Cardiac muscle cell (in vitro differentiated cells and primary cell): ENCODE measurements around the gene LCN10. TPM values are rescaled to one million over a fixed set of nuclear protein-coding genes. Genes with fewer than 3 reads are reported as not detected.
A peak's percentile ranks its signal among the peaks of the same experiment; 100 is the strongest.

Experiments used
- DNase-seq, 2 donors: peaks; one replicate each; pipeline versions ENCODE4 v3.0.0 to v3.0.0-alpha.2; 2010 to 2017; ENCODE audit warnings: low read depth in 1 of 2, low spot score in 1 of 2
- H3K27ac ChIP-seq: fragments of 200-600 bp; sonication (generic); 2 replicates; pipeline ENCODE4 v1.5.1; 2016
- H3K27me3 ChIP-seq: fragments of 200-600 bp; sonication (generic); 2 replicates; pipeline ENCODE4 v1.6.0; 2016; ENCODE audit warnings: control low read depth
- H3K36me3 ChIP-seq: fragments of 200-600 bp; sonication (generic); 2 replicates; pipeline ENCODE4 v1.5.1; 2016; ENCODE audit warnings: control low read depth
- H3K4me1 ChIP-seq: fragments of 200-600 bp; sonication (generic); 2 replicates; pipeline ENCODE4 v1.8.1; 2017; ENCODE audit warnings: low read depth, mild to moderate bottlenecking, mixed run types
- H3K4me3 ChIP-seq: fragments of 200-600 bp; sonication (generic); 2 replicates; pipeline ENCODE4 v1.5.1; 2016; ENCODE audit warnings: mild to moderate bottlenecking
- H3K9me3 ChIP-seq: fragments of 200-600 bp; sonication (generic); 2 replicates; pipeline ENCODE4 v1.5.1; 2017; ENCODE audit warnings: low read depth, mild to moderate bottlenecking, control low read depth
- CTCF ChIP-seq: IDR thresholded peaks from 2 replicates; pipeline ENCODE4 v1.5.1; 2012; ENCODE audit warnings: low read depth, mild to moderate bottlenecking, low read length
- polyA plus RNA-seq: library from polyadenylated mRNA; unstranded; fragments of >200 nt; fragmentation: Nextera tagmentation; extraction: Ambion mirVana; gene quantifications from 2 replicates; pipeline ENCODE4 v1.2.1, GENCODE V29; 2016
- total RNA-seq: library from RNA; depleted of rRNA; stranded (reverse); fragments of >200 nt; gene quantifications from 2 replicates; pipeline ENCODE4 v1.2.3, GENCODE V29; 2016

The LCN10 gene
- total and polyA plus RNA-seq, 2 experiments from 2014 or later, result 0.63 to 0.71 TPM

GRCh38 chr9:136696502-136696901 is 46.2 kb downstream of the LCN10 start:
- no peak overlapping the region for H3K27ac ChIP-seq

DNA sequence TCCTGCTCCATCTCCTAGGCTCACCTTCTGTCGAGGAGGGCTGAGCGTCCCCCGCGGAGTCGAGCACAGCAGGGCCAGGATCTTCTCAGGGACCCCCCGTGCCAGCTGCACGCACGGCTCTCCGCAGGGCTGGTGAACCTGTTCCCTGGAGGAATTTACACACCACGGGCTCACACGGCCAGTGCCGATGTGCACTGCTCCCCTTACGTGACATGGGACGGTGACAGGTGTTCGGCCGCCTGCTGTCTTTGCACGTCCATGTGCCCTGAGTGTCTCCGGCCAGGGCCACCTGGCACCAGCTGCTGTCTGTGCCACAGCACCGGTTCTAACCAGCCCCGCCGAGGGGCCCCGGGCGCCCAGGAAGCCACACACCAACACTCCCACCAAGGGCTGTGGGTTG is 46.8 kb downstream of the LCN10 start:
- Histone ChIP-seq H3K4me1 (no peaks in the 10 kb centered on the region), H3K36me3 (no peaks in the 10 kb centered on the region), H3K27ac (no peak overlapping the region), H3K4me3 (no peak overlapping the region), H3K9me3 (no peaks in the 10 kb centered on the region), H3K27me3 (peaks cover under 1% of the 10 kb centered on the region)
- DNase-seq, result no peak
- no peak for TF ChIP-seq CTCF

More at GRCh38 chr9:136696502-136696901, 46.2 kb downstream of the LCN10 start:
- H3K4me3 ChIP-seq, result no peak overlapping the region
- no peak for TF ChIP-seq CTCF
- H3K9me3 ChIP-seq, result no peaks in the 10 kb centered on the region
- DNase-seq, result no peak
- no peaks in the 10 kb centered on the region for H3K36me3 ChIP-seq
- H3K4me1 ChIP-seq, result no peaks in the 10 kb centered on the region
- peaks cover 6% of the 10 kb centered on the region for H3K27me3 ChIP-seq

- no peak for DNase-seq
- Histone ChIP-seq H3K4me1 (no peaks in the 10 kb centered on the region), H3K36me3 (no peaks in the 10 kb centered on the region), H3K4me3 (no peak overlapping the region), H3K27me3 (no peaks in the 10 kb centered on the region), H3K27ac (no peak overlapping the region), H3K9me3 (no peaks in the 10 kb centered on the region)
- TF ChIP-seq CTCF, result no peak
Observed at GRCh38 chr9:136695435-136695895, 47.3 kb downstream of the LCN10 start.

- Histone ChIP-seq H3K4me1 (no peaks in the 10 kb centered on the region), H3K27me3 (no peaks in the 10 kb centered on the region), H3K36me3 (no peaks in the 10 kb centered on the region), H3K9me3 (no peaks in the 10 kb centered on the region), H3K27ac (no peak overlapping the region), H3K4me3 (no peak overlapping the region)
- TF ChIP-seq CTCF, result no peak
- DNase-seq, result no peak
Observed at GRCh38 chr9:136694872-136695247, 47.9 kb downstream of the LCN10 start.

DNA sequence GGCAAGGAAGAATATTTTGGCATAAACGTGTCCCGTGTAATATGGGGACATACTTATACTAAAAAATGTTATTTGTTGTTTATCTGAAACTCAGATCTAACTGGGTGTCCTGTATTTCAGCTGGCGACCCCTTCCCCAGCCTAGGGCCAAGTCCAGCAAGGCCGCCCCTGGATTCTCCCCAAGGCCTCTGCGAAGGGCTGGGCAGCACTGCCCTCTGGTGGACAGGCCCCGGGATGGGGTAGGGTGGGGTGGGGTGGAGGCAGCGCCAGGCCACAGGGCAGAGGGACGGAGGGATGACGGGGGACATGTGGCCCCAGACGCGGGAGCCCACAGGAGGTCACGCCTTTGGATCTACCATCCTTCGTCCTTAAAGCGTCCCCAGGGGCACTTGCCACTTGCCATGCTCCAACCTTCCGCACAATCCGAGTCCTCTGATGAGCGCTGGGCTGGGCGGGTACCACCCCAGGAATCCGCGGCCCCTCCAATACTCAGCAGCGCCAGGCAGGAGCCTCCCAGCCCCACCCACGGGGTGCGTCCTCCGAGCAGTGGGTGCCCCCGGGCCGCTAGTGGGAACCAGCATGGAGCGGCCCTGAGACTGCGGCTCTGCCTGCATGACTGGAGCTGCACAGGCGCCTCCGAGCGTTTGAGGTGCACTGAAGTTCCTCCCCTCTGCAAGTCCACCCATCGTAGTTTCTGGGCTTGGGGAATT is 48.4 kb downstream of the LCN10 start:
- peak; percentile 75 for TF ChIP-seq CTCF
- Histone ChIP-seq H3K9me3 (no peaks in the 10 kb centered on the region), H3K36me3 (no peaks in the 10 kb centered on the region), H3K4me3 (no peak overlapping the region), H3K27ac (no peak overlapping the region), H3K4me1 (no peaks in the 10 kb centered on the region), H3K27me3 (no peaks in the 10 kb centered on the region)
- DNase-seq, result peak; percentile 50 to 72
